K562 (cell line): Measurements from ENCODE around the gene S100A4. TPM values are rescaled to one million over a fixed set of nuclear protein-coding genes. Genes with fewer than 3 reads are reported as not detected.

Source experiments
- ATAC-seq: fragments of 200-7000 bp; cut with Tn5 transposase; 3 replicates; pipeline ENCODE4 v1.9.1; 2020; ENCODE audit warnings: moderate library complexity
- BruUV-seq: library from RNA; stranded (reverse); fragments of 400-500 nt; replicated peaks from 2 replicates; lab custom pipeline; 2021; lab: Mats Ljungman, UMichigan
- CTCF ChIA-PET: fragments of 300-600 bp; formaldehyde crosslinking; extraction: SDS; loops from one replicate; lab custom pipeline; 2021; ENCODE audit warnings: low intra/inter-chr PET ratio; lab: Yijun Ruan, JAX
- POLR2A ChIA-PET: fragments of 300-600, 350-650 bp; sonication (Branson Sonifier 250); formaldehyde crosslinking; extraction: SDS; loops from one replicate; lab custom pipeline; 2021; ENCODE audit warnings: antibody characterized with exemption, inconsistent platforms; lab: Yijun Ruan, JAX
- DNase-seq, 4 experiments: peaks; one replicate each; pipeline versions ENCODE4 v3.0.0 to v3.0.0-alpha.2; 2011 to 2018; ENCODE audit warnings: low spot score in 3 of 4, mixed read lengths in 3 of 4; ENCODE audit errors: extremely low read depth in 1 of 4
- FAIRE-seq: peaks from 2 replicates; lab custom pipeline; 2011; peaks lifted over from hg19 to GRCh38; lab: Jason Lieb, UNC
- H2AFZ ChIP-seq: 2 replicates; pipeline ENCODE4 v1.6.0; 2011; ENCODE audit warnings: low read depth, low read length, control low read depth, inconsistent platforms
- H3K27ac ChIP-seq: fragments of 200-600 bp; 3 replicates; pipeline ENCODE4 v1.8.0; 2011; ENCODE audit warnings: low read depth, mild to moderate bottlenecking, control low read depth, inconsistent platforms, low read length, moderate library complexity, mixed read lengths; ENCODE audit errors: extremely low read depth
- H3K27me3 ChIP-seq, 2 experiments: fragments of 300-600 bp in 1 of 2; 2 replicates in 1 of 2; 3 replicates in 1 of 2; pipeline versions ENCODE4 v1.6.0 to v1.8.0; 2011; ENCODE audit warnings: inconsistent platforms in 2 of 2, low read length in 2 of 2, mild to moderate bottlenecking in 1 of 2, mixed read lengths in 1 of 2, moderate library complexity in 1 of 2; ENCODE audit not compliant: control insufficient read depth in 2 of 2, insufficient read depth in 2 of 2
- H3K36me3 ChIP-seq: fragments of 300-600 bp; 3 replicates; pipeline ENCODE4 v1.8.0; 2011; ENCODE audit warnings: mild to moderate bottlenecking, low read length, inconsistent platforms; ENCODE audit not compliant: control insufficient read depth, insufficient read depth
- H3K4me1 ChIP-seq, 2 experiments: fragments of 200-600 bp in 1 of 2; replicated peaks in 1 of 2; 2 replicates in 1 of 2; 3 replicates in 1 of 2; pipeline versions ENCODE4 v1.5.1 to v1.8.0; 2011; ENCODE audit warnings: inconsistent platforms in 2 of 2, low read length in 2 of 2, mild to moderate bottlenecking in 1 of 2, mixed read lengths in 1 of 2, moderate library complexity in 1 of 2; ENCODE audit not compliant: control insufficient read depth in 2 of 2, insufficient read depth in 2 of 2
- H3K4me2 ChIP-seq: 2 replicates; pipeline ENCODE4 v1.6.1; 2011; ENCODE audit warnings: low read length, control low read depth, inconsistent platforms, mixed read lengths; ENCODE audit not compliant: insufficient read depth
- H3K4me3 ChIP-seq: fragments of 200-600 bp; sonication (generic), shearing (Covaris generic); 2 replicates; pipeline ENCODE4 v1.5.1; 2016; ENCODE audit warnings: control low read depth, inconsistent platforms
- H3K79me2 ChIP-seq: fragments of 200-600 bp; 3 replicates; pipeline ENCODE4 v1.8.0; 2011; ENCODE audit warnings: low read length, inconsistent platforms; ENCODE audit not compliant: control insufficient read depth, insufficient read depth
- H3K9ac ChIP-seq, 2 experiments: 2 replicates each; pipeline versions ENCODE4 v1.6.0 to v1.6.1; 2011; ENCODE audit warnings: low read depth in 2 of 2, low read length in 2 of 2, control low read depth in 1 of 2, inconsistent platforms in 1 of 2, mild to moderate bottlenecking in 1 of 2, mixed read lengths in 1 of 2; ENCODE audit not compliant: insufficient read depth in 1 of 2
- H3K9me1 ChIP-seq: one replicate; pipeline ENCODE4 v1.6.0; 2011; ENCODE audit warnings: inconsistent platforms, mild to moderate bottlenecking, low read length, moderate library complexity; ENCODE audit not compliant: control insufficient read depth, insufficient read depth
- H3K9me3 ChIP-seq: replicated peaks from 2 replicates; pipeline ENCODE4 v1.5.1; 2011; ENCODE audit warnings: low read depth, low read length, inconsistent platforms; ENCODE audit not compliant: control insufficient read depth, insufficient read depth
- H4K20me1 ChIP-seq: replicated peaks from 2 replicates; pipeline ENCODE4 v1.6.1; 2011; ENCODE audit warnings: low read length, inconsistent platforms, mixed read lengths; ENCODE audit not compliant: control insufficient read depth, insufficient read depth
- BMI1 ChIP-seq: fragments of 150-350 bp; IDR thresholded peaks from 2 replicates; pipeline ENCODE4 v1.6.1; 2014; ENCODE audit warnings: low read length
- ETV5 ChIP-seq: sonication (generic); formaldehyde crosslinking; IDR thresholded peaks from 2 replicates; pipeline ENCODE4 v1.4.0; 2020; ENCODE audit warnings: low read depth, mild to moderate bottlenecking, missing genetic modification reagents
- NFE2 ChIP-seq: IDR thresholded peaks from 2 replicates; pipeline ENCODE4 v1.6.1; 2014; ENCODE audit warnings: antibody characterized with exemption, low read depth
- ZNF140 ChIP-seq: fragments of 250-450 bp; sonication (Bioruptor Pico); IDR thresholded peaks from 2 replicates; pipeline ENCODE4 v1.8.0; 2021; ENCODE audit warnings: moderate library complexity, mild to moderate bottlenecking, inconsistent platforms
- ZNF644 ChIP-seq: fragments of 200-800 bp; sonication (Bioruptor generic); IDR thresholded peaks from 2 replicates; pipeline ENCODE4 v1.6.1; 2016; ENCODE audit warnings: low read depth, missing genetic modification characterization, missing compliant biosample characterization
- WGBS: fragments of 100-300 bp; shearing (Covaris generic); methylation state at CpG from one replicate; pipeline ENCODE4 v1.1.6; 2016; ENCODE audit warnings: low coverage, mixed read lengths; ENCODE audit not compliant: insufficient coverage; ENCODE audit errors: missing lambda C conversion rate; 5-methylcytosine and 5-hydroxymethylcytosine counted together
- in situ Hi-C: fragments of 300-500 bp; cut with MboI; formaldehyde crosslinking; loops from 4 replicates; pipeline ENCODE4 v1.15.0; 2018; ENCODE audit warnings: inconsistent platforms, mixed read lengths
- intact Hi-C: fragments of 100-400 bp; cut with micrococcal nuclease; formaldehyde crosslinking; loops from 2 replicates; pipeline ENCODE4 v1.14.2; 2022
- polyA plus RNA-seq, 8 experiments: library from polyadenylated mRNA; depleted of rRNA in 4 of 8; stranded (reverse) in 5 of 8; unstranded in 3 of 8; fragments of >200 nt; fragmentation: Nextera tagmentation in 2 of 8; fragmentation: Illumina TruSeq in 1 of 8; extraction: Ambion mirVana in 2 of 8; extraction: Trizol in 1 of 8; gene quantifications; 2 replicates each; pipeline versions ENCODE4 v1.2.1 to v1.2.3, GENCODE V29; 2011 to 2014; ENCODE audit warnings: inconsistent platforms in 1 of 8, missing spikeins in 1 of 8
- total RNA-seq, 7 experiments: library from RNA; depleted of rRNA in 6 of 7; stranded (reverse); fragments of >200 nt in 6 of 7; fragmentation: Illumina TruSeq in 2 of 7; extraction: Trizol in 2 of 7; gene quantifications; 2 replicates each; pipeline versions ENCODE4 v1.2.1 to v1.2.3, GENCODE V29; 2011 to 2021; ENCODE audit warnings: low replicate concordance in 1 of 7
- TF ChIP-seq, protein P1 (sequence below): fragments of 450-650 bp; IDR thresholded peaks from 2 replicates; pipeline ENCODE4 v1.6.1; 2016; ENCODE audit warnings: low read depth
- TF ChIP-seq, protein P2 (sequence below): fragments of 250-450 bp; sonication (Bioruptor Pico); IDR thresholded peaks from 2 replicates; pipeline ENCODE4 v1.5.0; 2021
- TF ChIP-seq, protein P3 (sequence below), 2 experiments: fragments of 200-800 bp in 1 of 2; sonication (Bioruptor generic) in 1 of 2; sonication (generic) in 1 of 2; formaldehyde crosslinking in 1 of 2; IDR thresholded peaks in 1 of 2; conservative IDR thresholded peaks in 1 of 2; 2 replicates each; pipeline versions ENCODE4 v1.5.0 to v1.6.1; 2016 to 2020; ENCODE audit warnings: missing compliant biosample characterization in 1 of 2, missing genetic modification characterization in 1 of 2, missing genetic modification reagents in 1 of 2

The S100A4 gene
- total and polyA plus RNA-seq, 9 of the 15 experiments (the other 6 are each of a cell fraction or from before 2014, with no cell fraction given) = 3.7 to 20.1 (median 11.2) TPM

DNA sequence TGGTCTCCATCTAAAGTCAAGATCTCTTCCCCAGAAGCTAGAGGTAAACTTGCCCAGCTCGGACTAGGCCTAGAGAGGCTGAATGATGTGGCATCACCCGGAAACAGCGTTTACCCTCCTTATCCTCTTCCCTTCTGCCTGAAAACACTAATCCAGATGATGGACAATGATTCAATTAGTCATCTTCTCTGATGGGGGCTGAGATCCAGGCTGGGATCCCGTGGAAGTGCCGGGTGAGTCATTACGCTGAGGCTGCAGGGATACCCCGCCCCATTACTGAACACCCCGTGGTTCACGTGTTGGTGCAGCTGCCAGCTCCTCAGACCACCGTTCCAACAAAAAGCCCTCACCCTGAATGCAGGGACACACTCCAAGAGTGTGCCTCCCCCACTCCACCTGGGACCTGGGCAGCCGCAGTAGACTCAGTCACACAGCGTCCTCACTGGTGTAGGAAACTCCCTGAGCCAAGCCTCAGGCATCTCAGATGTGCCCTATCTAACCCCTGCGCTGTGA is 11.9 kb downstream of the S100A4 start:
- H3K9me1 ChIP-seq = no peaks in the 10 kb centered on the region
- no peaks in the 10 kb centered on the region for H3K9me3 ChIP-seq
- ATAC-seq (no peak), FAIRE-seq (no peak), DNase-seq (peak; percentile 47 to 58 (median 56))
- no peaks in the 10 kb centered on the region; the same call in 2 of the 3 replicates for H3K79me2 ChIP-seq
- H3K9ac ChIP-seq = peak overlapping the region; percentile 11 to 39; a peak in 2 of 4 replicates
- intact Hi-C loops (loop anchor here (5.0 kb wide), 1 partner anchor 99 kb away; the partner anchor contains the start of gene CHTOP), in situ Hi-C loops (loop anchor here (5.0 kb wide), 1 partner anchor 34 kb away; the partner anchor contains the start of gene S100A2)
- no peaks in the 10 kb centered on the region for H3K36me3 ChIP-seq
- BruUV-seq = no TSS peak
- CTCF ChIA-PET = interaction anchor here (2.4 kb wide), 1 partner anchor 35 kb away, joined by 21 read pairs; no protein-coding TSS in a partner anchor
- no peak overlapping the region; the same call in 2 of the 3 replicates for H3K27ac ChIP-seq
- H4K20me1 ChIP-seq = no peaks in the 10 kb centered on the region
- POLR2A ChIA-PET = interaction anchor here (0.6 to 1.0 kb wide), 3 partner anchors 9 to 18 kb away, joined by 3 to 4 read pairs (median 3); no protein-coding TSS in a partner anchor
- H3K4me2 ChIP-seq = peak overlapping the region; percentile 19
- H3K27me3 ChIP-seq = no peaks in the 10 kb centered on the region
- WGBS = 28% methylated on average over 12 of the region's 13 CpGs
- peaks cover 45 to 52% of the 10 kb centered on the region in 2 experiments for H3K4me1 ChIP-seq
- H2AFZ ChIP-seq = peak overlapping the region; percentile 86
- no peak overlapping the region for H3K4me3 ChIP-seq
- TF ChIP-seq NFE2 (no peak), BMI1 (no peak), ETV5 (CRISPR knock-in tag) (0 out of 2 replicates have a peak, but pooled peaks have one; percentile 36), ZNF140 (CRISPR knock-in tag) (no peak), ZNF644 (tag) (no peak)
- TF ChIP-seq, protein P1, sequence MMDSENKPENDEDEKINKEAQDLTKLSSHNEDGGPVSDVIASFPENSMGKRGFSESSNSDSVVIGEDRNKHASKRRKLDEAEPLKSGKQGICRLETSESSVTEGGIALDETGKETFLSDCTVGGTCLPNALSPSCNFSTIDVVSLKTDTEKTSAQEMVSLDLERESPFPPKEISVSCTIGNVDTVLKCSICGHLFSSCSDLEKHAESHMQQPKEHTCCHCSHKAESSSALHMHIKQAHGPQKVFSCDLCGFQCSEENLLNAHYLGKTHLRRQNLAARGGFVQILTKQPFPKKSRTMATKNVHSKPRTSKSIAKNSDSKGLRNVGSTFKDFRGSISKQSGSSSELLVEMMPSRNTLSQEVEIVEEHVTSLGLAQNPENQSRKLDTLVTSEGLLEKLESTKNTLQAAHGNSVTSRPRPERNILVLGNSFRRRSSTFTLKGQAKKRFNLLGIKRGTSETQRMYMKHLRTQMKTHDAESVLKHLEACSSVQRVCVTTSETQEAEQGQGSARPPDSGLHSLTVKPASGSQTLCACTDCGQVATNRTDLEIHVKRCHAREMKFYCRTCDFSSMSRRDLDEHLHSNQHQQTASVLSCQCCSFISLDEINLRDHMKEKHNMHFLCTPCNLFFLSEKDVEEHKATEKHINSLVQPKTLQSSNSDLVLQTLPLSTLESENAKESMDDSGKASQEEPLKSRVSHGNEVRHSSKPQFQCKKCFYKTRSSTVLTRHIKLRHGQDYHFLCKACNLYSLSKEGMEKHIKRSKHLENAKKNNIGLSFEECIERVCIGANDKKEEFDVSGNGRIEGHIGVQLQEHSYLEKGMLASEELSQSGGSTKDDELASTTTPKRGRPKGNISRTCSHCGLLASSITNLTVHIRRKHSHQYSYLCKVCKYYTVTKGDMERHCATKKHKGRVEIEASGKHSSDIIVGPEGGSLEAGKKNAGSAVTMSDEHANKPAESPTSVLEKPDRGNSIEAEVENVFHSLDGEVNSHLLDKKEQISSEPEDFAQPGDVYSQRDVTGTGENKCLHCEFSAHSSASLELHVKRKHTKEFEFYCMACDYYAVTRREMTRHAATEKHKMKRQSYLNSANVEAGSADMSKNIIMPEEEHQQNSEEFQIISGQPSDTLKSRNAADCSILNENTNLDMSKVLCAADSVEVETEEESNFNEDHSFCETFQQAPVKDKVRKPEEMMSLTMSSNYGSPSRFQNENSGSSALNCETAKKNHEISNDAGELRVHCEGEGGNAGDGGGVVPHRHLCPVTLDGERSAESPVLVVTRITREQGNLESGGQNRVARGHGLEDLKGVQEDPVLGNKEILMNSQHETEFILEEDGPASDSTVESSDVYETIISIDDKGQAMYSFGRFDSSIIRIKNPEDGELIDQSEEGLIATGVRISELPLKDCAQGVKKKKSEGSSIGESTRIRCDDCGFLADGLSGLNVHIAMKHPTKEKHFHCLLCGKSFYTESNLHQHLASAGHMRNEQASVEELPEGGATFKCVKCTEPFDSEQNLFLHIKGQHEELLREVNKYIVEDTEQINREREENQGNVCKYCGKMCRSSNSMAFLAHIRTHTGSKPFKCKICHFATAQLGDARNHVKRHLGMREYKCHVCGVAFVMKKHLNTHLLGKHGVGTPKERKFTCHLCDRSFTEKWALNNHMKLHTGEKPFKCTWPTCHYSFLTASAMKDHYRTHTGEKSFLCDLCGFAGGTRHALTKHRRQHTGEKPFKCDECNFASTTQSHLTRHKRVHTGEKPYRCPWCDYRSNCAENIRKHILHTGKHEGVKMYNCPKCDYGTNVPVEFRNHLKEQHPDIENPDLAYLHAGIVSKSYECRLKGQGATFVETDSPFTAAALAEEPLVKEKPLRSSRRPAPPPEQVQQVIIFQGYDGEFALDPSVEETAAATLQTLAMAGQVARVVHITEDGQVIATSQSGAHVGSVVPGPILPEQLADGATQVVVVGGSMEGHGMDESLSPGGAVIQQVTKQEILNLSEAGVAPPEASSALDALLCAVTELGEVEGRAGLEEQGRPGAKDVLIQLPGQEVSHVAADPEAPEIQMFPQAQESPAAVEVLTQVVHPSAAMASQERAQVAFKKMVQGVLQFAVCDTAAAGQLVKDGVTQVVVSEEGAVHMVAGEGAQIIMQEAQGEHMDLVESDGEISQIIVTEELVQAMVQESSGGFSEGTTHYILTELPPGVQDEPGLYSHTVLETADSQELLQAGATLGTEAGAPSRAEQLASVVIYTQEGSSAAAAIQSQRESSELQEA = no peak
- TF ChIP-seq, protein P2, sequence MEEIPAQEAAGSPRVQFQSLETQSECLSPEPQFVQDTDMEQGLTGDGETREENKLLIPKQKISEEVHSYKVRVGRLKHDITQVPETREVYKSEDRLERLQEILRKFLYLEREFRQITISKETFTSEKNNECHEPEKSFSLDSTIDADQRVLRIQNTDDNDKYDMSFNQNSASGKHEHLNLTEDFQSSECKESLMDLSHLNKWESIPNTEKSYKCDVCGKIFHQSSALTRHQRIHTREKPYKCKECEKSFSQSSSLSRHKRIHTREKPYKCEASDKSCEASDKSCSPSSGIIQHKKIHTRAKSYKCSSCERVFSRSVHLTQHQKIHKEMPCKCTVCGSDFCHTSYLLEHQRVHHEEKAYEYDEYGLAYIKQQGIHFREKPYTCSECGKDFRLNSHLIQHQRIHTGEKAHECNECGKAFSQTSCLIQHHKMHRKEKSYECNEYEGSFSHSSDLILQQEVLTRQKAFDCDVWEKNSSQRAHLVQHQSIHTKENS (CRISPR knock-in tag) = no peak
- TF ChIP-seq, protein P3, sequence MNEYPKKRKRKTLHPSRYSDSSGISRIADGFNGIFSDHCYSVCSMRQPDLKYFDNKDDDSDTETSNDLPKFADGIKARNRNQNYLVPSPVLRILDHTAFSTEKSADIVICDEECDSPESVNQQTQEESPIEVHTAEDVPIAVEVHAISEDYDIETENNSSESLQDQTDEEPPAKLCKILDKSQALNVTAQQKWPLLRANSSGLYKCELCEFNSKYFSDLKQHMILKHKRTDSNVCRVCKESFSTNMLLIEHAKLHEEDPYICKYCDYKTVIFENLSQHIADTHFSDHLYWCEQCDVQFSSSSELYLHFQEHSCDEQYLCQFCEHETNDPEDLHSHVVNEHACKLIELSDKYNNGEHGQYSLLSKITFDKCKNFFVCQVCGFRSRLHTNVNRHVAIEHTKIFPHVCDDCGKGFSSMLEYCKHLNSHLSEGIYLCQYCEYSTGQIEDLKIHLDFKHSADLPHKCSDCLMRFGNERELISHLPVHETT (CRISPR knock-in tag; conservative IDR thresholded peaks at IDR 0.05 in 1 of 2, IDR thresholded peaks at IDR 0.05 in 1 of 2) = no peak
